AG10803 (cell line): Measurements from ENCODE around the gene SLC29A1.
"Not testable (repeated sequence)": the region's sequence is repeated elsewhere in the genome, so short reads cannot be mapped to it uniquely, and the experiment has no call there.

Experiments
- DNase-seq: peaks from one replicate; pipeline ENCODE4 v3.0.0; 2010; ENCODE audit warnings: low read depth
- H3K4me3 ChIP-seq: 2 replicates; pipeline ENCODE4 v1.5.1; 2011; ENCODE audit warnings: mild to moderate bottlenecking, low read length, control low read depth
- CTCF ChIP-seq: conservative IDR thresholded peaks from 2 replicates; pipeline ENCODE4 v1.5.1; 2011; ENCODE audit warnings: mild to moderate bottlenecking, low read length, control low read depth, inconsistent platforms

Gene SLC29A1

GRCh38 chr6:44228433-44228832 lies 5.0 kb downstream of the SLC29A1 start:
- no peak for TF ChIP-seq CTCF
- no peak overlapping the region for H3K4me3 ChIP-seq
- no peak for DNase-seq

DNA sequence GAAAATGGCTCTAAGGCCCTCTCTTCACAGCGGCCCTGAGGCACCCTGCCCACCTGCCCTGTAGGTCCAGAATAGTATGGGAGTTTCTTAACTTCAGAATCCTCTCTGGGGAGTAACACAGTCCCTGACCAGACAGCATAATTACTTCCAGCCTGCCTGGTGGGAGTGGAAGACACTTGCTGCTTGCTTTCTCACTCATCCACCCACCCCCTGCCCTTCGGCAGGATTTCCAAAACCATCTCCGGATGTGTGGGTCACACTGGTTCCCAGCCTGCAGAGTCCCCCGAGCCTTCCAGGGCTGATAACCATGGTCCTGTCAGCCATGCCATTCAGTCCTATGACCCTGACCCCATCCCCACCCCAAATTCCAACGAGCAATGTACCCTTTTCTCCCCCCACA lies 5.4 kb downstream of the SLC29A1 start:
- no peak for TF ChIP-seq CTCF
- peak; percentile 51 for DNase-seq
- H3K4me3 ChIP-seq: no peak overlapping the region

GRCh38 chr6:44229376-44230033 lies 6.1 kb downstream of the SLC29A1 start:
- DNase-seq: no peak
- H3K4me3 ChIP-seq: no peak overlapping the region
- TF ChIP-seq CTCF: no peak

DNA sequence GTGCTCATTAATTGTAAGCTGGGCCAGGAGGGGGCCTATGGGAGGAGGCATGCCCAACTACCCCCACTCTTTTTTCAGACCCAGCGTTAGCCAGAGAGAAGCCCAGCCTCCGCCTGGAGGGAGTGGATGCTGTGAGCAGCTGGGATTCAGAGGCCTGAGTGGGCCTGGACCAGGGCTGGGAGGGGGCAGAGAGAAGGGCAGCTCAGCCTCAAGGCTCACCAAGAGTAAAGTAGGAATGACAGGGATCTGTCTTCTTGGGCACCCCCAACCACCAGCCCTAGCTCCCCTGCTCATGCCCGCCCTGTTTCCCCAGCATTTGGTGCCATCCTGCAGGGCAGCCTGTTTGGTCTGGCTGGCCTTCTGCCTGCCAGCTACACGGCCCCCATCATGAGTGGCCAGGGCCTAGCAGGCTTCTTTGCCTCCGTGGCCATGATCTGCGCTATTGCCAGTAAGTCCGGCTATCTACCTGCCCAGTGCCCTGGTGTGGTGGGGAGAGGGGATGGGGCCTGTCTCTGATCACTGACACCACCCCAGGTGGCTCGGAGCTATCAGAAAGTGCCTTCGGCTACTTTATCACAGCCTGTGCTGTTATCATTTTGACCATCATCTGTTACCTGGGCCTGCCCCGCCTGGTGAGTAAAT lies 6.8 kb downstream of the SLC29A1 start:
- no peak for DNase-seq

GRCh38 chr6:44231426-44231825 lies 8.0 kb downstream of the SLC29A1 start:
- not testable (repeated sequence) for DNase-seq, H3K4me3 ChIP-seq

More for the DNA sequence above, 6.8 kb downstream of the SLC29A1 start:
- no peak for TF ChIP-seq CTCF
- H3K4me3 ChIP-seq: no peak overlapping the region

- no peak overlapping the region for H3K4me3 ChIP-seq
- TF ChIP-seq CTCF: no peak
- DNase-seq: no peak
Observed at GRCh38 chr6:44232676-44233566, 9.5 kb downstream of the SLC29A1 start.

- TF ChIP-seq CTCF: no peak
- H3K4me3 ChIP-seq: no peak overlapping the region
- DNase-seq: no peak
Observed at GRCh38 chr6:44233567-44234100, 10.2 kb downstream of the SLC29A1 start.
